GM18511 (cell line): ENCODE results near the gene DICER1.

ENCODE experiments used
- ATAC-seq: cut with Tn5 transposase; IDR thresholded peaks from one replicate; pipeline ENCODE4 v1.9.1; 2021; ENCODE audit warnings: mild to moderate bottlenecking, moderate library complexity; ENCODE audit not compliant: unreplicated experiment

DICER1 gene

DNA sequence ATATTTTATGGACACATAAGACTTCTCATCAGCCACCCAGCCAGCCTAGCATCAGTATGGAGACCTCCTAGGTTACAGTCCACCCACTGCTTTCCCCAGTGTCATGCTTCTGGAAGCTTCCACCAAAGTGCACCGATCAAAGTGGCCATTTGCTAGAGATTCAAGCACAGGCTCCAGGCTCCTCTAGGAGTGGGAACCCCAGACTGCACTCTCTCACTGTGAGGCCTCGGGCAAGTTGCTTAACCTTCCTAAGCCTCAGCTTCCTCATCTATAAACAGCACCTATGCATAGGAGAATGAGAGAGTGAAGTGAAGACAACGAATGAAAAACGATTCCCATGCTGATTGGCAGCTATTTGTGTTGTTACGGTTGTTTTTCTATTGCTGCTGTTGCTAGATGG is 94.4 kb downstream of the DICER1 start:
- no peak for ATAC-seq

DNA sequence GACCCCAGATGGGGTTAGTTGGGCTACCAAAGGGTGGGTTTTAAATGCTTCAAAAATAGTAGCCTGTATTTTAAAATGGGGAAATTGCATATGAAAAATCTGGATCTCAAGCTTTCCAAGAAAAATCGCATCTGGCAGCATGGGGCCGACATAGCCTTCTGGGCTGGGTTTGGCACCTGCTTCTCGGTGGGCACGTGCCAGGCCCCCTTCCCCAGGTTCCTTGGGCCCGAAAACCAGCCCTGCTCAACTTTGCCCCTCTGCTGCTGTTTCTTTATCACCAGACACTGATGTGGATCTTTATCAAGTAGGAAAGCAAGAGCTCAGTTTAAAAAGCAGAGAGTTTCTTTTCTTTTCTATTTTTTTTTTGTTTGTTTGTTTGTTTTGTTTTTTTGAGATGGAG is 95.1 kb downstream of the DICER1 start:
- no peak for ATAC-seq

DNA sequence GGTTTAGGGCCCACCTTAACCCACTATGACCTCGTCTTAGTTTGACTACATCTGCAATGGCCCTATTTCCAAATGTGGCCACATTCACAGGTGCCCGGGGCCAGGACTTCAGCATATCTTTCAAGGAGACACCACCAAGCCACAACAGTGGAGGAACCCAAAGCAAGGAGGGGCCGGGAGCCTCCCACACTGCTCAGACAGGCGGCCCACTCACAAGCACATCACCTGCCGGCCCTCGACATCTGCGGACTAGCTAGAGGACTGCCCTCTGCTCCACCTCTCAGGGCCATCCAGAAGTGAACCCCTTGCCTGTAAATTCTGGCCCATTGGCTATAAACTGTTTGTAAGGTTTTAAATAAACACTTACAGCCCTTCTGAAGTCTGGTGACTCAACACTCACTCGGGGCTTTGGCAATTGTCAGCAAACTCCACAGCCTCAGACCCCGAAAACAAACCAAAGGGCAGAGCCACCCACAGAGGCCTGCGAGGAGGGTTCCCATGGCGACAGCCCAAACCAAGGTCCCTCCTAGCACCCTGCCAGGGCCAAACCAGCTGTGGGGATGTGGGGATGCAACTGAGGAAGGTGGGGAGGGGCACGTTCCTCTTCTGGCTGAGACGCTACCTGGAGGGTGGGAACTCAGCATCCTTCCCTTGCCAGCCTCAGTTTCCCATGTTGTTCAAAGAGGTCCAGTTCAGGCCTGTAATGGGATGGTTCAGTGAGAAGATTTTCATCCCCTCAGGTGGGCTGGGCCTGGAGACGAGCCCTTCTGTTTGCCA is 95.8 kb downstream of the DICER1 start:
- ATAC-seq = no peak

DNA sequence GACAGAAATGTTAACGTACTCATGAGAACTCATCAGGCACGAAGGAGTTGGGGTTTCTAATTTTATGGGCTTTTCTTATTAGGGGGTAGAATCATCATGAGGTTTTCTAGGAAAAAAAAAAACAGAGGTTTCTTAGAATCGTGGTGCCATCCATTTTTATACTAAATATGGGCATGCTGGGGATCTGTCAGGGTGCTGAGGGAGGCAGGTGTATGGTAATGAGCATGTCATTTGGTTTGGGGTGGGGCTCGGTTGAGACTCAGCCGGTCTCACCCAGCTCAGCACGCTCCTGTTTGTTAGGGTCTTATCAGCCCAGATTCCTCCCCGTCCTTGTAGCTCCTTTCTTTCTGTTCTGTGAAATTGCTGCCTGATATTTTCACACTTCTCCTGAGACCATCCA is 98.2 kb downstream of the DICER1 start:
- no peak for ATAC-seq

DNA sequence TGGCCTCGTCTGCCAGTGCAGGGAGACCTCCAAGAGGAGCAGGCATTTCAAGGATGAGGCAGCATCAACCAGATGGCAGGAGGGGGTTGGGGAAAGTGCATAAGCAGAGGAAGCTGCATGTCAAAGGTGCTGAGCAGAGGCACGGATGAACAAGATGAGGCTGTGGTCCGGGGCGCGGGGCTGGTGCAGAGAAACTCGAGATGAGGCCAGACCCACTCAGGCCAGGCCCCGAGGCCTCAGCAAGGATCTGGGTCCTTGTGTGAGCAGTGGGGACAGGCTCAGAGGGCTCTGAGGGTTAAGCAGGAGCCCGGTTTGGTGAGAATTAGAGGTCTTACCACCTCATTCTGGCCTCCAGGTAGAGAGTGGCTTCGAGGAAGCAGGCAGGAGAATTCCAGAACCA is 98.8 kb downstream of the DICER1 start:
- ATAC-seq = no peak

DNA sequence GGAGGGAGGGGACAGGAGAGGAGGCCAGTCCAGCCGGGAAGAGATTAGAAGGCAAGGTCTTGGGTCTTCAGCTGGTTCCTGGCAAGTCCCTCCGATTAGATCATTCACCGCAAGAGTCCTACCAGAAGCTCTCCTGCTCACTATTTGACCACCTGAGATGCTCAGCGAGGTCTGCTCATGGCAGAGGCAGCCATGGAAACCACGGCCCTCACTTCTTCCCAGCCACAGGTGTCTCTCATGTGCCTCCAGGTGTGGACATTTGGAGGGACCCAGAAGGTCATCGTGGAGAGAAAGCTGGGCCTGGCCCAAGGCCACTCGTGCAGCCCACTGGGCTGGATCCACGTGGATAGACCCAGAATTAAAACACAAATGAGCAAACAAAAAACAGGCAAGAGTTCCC is 99.5 kb downstream of the DICER1 start:
- no peak for ATAC-seq

DNA sequence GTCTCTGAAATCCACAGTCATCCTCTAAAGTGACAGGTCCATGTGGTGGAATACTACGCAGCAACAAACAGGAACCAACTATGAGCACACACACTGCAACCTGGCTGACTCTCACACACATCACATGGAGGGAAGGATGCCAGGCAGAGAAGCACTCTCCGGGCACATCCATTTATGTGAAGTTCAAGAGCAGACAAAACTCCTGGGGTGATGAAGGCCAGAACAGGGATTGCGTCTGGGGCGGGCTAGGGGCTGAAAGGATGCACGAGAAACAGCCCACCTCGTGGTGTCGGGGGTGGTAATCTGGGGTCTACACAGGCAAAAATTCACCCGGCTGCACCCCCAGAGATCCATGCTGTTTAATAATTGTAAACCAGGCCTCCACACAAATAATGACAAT is 100.2 kb downstream of the DICER1 start:
- no peak for ATAC-seq

DNA sequence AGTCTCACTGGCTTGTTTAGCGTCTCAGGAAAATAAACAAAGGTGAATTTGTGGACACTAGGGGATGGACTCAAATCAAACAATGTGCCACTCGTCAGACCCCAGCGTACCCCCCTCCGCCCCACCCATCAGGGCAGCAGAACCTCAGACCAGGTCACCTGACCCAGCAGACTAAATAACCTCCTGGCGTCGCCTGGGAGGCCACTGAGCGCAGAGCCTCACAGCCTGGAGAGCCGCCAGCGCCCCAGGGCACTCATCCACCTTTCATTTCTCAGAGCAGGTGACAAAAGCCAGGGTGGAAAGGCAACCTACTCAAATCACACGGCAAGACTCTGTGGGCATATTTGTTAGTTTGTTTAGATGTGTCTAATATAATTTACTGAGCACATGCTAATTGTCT is 100.9 kb downstream of the DICER1 start:
- no peak for ATAC-seq

DNA sequence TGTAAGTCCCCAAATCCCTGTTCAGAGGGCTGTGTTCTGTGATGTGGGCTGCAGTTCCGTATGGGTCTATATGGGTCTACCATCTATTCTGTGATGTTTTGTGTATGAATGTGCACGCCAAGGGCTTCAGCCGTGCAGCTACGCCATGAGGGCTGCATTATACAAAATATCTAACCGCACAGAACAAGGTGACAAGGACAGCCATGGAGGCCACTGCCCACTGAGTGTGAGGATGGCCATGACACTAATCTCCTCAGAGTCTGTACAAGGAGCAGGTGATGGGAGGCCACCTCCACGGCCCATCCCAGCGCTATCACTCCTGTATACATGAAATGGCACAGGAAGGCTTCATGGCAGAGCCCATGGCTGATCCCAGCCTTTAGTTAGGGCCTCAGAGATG is 102.0 kb downstream of the DICER1 start:
- ATAC-seq = no peak

DNA sequence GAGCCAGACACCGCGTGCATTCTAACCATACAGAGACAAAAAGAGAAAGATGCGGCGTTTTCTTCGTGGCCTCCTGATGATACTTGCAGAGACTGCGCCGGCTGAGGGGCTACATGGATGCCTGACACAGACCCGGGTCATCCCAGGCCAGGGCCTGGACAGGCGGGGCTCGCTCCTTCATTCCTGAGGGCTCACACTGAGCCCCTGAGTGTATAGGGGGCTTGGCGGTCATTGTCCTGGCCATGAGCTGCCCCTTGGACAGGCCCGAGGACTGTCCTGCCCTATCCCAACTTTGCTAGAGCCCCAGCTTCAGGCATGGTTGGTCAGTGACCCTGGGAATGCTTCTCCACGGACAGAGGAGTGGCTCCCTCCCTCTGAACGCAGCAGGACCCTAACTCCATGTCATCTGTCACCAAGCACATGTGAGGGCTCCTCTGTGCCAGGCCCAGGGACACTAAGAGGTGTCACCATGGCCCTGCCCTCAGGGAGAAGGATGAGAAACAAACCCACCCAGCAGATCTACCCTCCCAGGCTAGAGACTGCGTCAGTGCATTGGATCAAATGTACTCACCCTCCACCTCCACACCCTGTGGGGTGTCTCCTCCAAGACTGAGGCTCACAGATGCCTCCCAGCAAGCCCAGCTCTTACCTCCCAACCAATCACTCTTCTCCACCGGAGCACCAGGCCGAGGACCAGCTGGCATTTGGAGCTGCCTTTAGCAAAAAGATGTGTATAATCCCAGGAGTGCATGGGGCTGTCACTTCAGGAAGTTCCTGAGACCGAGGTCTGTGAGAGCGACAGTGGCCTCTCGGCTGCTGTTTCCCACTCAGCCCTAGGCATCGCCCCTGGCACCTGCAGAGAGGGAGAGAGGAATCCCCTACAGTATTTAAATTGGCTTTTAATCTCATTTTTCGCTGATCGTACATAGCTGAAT is 102.7 kb downstream of the DICER1 start:
- no peak for ATAC-seq

DNA sequence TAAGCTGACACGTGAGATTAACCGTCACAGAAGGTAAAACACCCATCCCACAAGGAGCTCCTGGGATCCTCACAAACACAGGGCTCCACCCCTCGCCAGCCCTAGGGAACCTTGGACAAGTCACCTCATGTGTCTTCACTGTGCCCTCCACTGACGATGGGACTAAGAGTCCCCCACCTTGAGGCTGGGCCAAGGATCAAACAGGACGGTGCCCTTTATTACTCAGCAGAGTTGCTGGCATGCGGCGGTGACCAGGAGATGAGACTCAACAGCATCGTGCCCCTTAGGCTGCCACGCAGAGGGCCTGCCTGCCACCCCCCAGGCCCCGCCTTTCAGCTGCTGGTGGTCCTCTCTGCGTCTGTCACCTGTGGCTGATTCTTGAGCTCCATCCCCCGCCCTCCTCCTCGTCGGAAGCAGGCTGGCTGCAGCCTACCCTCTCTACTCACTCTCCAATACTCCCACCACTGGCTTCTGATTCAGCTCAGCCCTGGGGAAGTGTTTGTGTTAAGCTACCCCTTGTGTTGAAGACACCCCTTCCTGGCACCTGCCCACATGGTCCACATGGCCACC is 105.2 kb downstream of the DICER1 start:
- no peak for ATAC-seq

DNA sequence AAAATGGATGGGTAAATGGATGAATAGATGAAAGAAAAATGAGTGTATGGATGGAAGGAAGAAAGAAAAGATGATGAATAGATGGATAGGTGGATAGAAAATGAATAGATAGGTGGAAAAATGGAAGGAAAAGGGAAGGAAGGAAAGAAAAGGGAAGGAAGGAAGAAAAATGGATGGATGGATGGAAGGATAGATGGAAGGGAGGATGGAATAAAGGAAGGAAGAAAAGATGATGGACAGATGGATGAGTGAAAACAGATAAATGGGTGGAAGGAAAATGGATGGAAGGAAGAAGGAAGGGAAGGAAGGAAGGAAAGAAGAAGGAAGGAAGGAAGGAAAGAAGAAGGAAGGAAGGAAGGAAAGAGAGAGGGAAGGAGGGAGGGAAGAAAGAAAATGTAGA is 107.4 kb downstream of the DICER1 start:
- ATAC-seq = no peak

DNA sequence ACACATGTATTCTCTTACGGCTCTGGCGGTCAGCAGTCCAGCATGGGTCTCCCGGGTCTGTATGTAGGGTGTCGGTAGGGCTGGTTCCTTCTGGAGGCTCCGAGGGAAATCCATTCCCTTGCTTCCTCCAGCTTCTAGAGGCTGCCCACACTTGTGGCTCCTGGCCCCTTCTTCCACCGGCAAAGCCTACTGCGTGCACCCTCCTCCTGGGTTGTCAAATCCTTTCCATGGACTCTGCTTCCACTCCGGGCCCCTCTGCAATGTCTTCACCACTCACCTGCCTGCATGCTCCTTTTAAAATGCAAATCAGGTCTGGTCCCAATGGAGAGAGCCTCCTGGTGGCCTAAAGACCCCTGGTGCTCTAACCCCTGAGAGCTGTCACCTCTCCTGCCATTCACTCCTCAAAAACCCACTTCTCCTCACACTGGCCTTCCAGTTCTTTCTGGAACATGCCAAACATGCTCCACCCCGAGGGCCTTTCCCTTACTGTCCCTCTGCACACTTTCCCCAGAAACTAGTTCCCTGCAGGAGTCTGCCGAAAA is 108.5 kb downstream of the DICER1 start:
- ATAC-seq = no peak

DNA sequence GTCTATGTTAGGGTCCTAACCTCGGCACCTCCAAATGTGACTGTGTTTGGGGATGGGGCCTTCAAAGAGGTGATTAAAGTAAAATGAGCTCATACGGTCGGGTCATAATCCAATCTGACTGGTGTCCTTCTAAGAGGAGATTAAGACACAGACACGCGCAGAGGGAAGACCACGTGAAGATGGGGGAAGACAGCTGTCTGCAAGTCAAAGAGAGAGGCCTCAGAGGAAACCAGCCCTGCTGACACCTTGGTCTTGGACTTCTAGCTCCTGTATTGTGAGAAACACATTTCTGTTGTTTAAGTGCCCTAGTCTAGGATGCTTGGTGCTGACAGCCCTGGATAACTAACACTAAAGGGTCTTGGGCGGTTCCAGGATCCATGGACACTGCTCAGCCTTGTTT is 109.6 kb downstream of the DICER1 start:
- ATAC-seq = no peak

DNA sequence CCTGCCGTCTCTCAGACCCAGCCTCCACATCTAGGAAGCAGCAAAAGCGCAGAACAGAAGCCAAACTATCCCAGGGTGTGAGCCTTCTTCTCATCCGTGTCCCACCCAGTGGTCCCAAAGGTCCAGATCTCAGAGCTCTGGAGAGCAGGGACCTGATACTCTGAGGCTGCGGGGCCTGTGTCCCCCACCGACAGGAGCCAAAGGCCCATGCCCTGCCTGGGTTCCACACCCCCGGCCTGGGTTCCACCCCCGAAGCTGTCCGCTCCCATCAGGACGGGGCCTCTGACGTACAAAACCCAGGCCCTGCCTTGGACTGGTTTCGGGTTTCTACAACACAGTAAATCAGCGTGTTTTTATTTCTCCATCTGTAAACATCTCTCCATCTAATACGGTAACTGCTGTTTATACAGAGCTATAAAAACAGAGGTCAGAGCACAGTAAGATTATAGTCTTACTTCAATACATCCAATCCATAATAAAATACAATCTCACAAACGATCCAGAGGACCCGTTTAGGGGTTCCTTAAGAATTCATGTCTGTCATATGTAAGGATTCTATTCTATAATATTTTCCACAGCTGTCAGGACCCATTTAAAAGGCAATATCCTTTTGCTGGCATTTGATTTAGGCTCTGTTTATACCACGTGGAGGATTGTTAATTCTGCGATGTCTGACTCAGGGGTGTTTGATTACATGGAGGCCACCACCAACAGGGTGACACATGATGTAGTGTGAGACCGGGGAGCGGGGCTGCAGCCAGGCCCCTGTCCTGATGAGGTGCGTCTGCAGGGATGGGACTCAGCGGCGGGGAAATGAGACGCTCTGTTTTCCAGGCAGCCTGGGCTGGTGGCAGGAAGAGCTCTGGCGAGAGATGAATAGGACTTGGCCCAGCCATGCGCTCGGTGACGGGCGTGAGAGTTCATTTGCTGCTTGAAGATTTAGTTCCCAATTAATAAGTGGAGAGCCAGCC is 110.3 kb downstream of the DICER1 start:
- ATAC-seq = no peak

DNA sequence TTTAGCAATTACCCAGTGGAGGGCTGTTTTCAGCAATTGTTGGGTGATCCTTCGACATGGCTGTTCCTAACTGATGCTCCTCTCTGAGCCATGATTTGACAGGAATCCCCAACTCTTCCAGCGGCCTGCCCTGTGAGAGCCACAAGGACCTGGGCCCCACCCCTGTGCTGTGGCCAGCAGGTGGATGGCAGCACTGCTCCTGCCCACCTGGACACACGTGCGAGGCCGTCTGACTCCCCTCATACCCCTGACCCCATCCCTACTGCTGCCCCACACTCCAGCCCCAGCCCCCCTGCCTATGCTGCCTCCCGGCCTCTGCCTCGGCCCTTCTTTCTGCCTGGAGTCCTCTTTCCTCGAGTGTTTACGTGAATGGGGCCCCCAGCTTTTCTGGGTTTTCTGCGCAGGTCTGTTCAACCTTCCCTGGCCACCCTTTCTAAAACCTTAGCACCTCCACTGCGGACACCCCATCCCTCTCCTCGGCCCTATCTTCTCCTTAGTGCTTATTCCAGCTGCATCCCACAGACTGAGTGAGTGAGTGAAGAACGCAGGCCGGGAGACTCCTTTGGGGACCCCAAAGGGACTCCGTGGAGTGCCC is 111.4 kb downstream of the DICER1 start:
- no peak for ATAC-seq

DNA sequence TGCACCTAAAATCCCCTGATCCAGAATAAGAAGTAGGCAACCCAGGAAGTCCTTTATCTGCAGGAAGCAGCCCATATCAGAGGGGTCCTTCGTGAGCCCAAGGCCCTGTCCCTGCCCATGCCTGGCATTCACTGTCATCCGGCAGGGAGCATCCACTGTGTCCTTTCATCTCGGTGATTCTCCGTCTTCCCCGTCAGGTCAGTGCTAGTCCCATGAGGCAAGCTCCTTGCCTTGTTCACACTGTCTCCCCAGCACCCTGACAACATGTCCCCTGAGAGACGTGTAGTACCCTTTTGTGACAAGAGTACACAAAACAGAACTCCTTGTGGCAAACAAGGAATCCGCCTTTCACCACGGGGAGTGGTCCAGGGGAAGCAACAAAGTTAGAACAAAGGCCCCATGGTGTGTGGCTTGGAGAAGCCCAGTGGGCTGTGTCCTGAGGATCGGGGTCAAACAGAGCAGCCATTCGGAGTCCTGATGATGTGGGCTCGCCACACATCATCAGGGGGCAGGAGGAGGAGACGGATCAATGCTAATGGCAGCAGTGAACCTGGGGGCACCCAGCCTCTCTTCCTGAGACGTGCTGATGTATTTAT is 112.1 kb downstream of the DICER1 start:
- no peak for ATAC-seq

DNA sequence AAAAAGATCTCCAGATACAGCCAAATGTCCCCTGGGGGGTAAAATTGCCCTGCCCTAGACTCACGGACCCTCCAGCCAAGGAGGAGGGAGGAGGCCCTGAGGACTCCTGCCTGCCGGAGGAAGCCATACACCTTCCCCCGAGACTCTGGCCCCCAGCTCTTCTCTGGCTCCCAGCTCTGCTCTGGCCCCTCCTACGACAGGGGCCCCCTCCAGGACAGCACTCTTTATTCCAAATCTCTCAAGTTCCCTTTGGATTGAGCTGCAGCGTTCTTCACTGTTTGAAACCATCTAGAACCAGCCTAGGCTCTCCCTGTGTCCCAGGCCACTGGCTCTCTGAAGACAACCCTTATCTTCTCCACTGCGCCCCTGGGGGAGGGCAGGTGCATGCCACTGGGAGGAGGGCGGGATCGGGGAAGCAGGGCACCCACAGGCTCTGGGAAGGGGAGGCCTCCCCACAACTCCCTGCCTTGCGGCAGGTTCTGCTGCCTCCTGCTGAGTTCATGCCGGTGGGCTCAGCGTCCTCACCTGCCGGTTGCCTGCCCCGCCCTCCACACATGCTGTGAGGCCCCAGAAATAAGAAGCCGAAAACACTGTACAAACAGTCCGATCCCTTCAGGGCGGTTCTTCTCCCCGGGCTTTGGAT is 112.7 kb downstream of the DICER1 start:
- no peak for ATAC-seq
